Measurements from ENCODE around the gene LRP1. TPM values are rescaled to one million over a fixed set of nuclear protein-coding genes. Genes with fewer than 3 reads are reported as not detected.

LRP1 gene
- total and polyA plus RNA-seq, 8 donors = 12.2 to 89.4 (median 24.1) TPM

- Histone ChIP-seq H3K27me3 (peaks cover 0 to 4% (median 0%) of the 10 kb centered on the region in 4 donors), H3K27ac (no peak overlapping the region), H3K4me1 (peaks cover 0 to 24% (median 0%) of the 10 kb centered on the region in 3 donors), H3K36me3 (peaks cover 3 to 20% (median 7%) of the 10 kb centered on the region in 3 donors), H3K4me3 (no peak overlapping the region), H3K9me3 (no peaks in the 10 kb centered on the region)
- ATAC-seq (no peak), DNase-seq (peak in 3 of 6 donors; percentile 23 to 55 (median 53)), FAIRE-seq (no peak)
- WGBS, 2 donors = 52 to 55% methylated on average over 8 to 9 of the region's 9 CpGs
- intact Hi-C loops (cut with DNase I) = no loop called here
- no peak for TF ChIP-seq CTCF (IDR thresholded peaks at IDR 0.05)
Observed at GRCh38 chr12:57236925-57237595, 108.8 kb downstream of the LRP1 start.

GRCh38 chr12:57237596-57237931 is 109.3 kb downstream of the LRP1 start:
- ATAC-seq (no peak), FAIRE-seq (no peak), DNase-seq (peak in 1 of 6 donors; percentile 49)
- intact Hi-C loops (cut with DNase I) = no loop called here
- Histone ChIP-seq H3K4me1 (peaks cover 0 to 27% (median 0%) of the 10 kb centered on the region in 3 donors), H3K36me3 (peaks cover 3 to 15% (median 7%) of the 10 kb centered on the region in 3 donors), H3K4me3 (peak overlapping the region in 1 of 4 donors; percentile 45), H3K9me3 (no peaks in the 10 kb centered on the region), H3K27me3 (peaks cover 0 to 4% (median 0%) of the 10 kb centered on the region in 4 donors), H3K27ac (no peak overlapping the region)
- 42 to 45% methylated on average over 5 of the region's 5 CpGs for WGBS, 2 donors
- no peak for TF ChIP-seq CTCF (IDR thresholded peaks at IDR 0.05)

DNA sequence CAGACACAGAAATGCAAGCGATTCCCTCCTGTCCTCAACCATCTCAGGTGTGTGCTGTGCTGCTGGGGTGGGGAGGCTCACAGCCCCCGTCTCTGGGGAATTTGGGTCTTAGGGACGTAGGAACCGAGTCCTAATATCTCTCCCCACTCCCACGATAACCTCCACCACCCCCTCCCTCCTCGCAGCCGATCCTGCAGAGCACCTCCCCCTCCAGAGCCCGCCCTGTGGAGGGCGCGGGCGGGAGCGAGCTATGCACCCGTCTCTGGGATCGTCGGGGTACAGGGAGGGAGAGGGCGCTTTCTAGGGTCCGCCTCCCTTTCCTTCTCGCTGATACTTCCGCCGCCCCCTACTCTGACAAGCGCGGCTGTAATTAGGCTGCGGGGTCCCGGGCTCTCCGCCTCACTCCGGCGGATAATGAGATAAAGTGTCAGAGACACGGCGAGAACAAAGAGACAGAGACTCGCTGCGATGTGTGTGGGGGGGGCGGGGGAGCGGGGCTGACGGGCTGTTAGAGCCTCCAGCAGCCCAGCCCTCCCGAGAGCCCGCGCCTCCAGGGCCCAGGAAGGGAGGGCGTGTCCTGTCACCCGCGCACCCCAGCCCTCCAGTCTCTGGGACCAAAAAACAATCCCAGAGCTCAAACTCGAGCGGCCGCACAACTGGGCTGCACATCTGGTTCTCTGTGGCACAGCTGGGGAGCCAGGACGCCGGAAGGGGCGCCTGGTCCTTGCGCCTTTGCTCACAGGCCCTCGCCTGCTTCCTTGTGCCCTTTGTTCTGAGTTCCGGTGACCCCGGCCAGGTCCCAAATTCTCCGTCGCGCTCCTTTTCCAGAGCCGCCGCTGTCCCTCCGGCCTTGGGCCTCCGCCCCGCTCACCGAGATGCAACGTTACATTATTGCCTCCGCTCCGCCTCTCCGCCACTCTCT is 109.9 kb downstream of the LRP1 start:
- no peak overlapping the region for H3K27ac ChIP-seq
- H3K4me3 ChIP-seq = peak overlapping the region; percentile 25 to 59 (median 39)
- peaks cover 0 to 10% (median 7%) of the 10 kb centered on the region in 3 donors for H3K36me3 ChIP-seq
- no peak for TF ChIP-seq CTCF (IDR thresholded peaks at IDR 0.05)
- DNase-seq (peak in 3 of 6 donors; percentile 51 to 67 (median 61)), FAIRE-seq (no peak), ATAC-seq (peak in 3 of 4 donors; percentile 1 to 5 (median 2))
- no peaks in the 10 kb centered on the region for H3K9me3 ChIP-seq
- 9% methylated on average over 55 to 63 of the region's 63 CpGs for WGBS, 2 donors
- peaks cover 0 to 30% (median 1%) of the 10 kb centered on the region in 3 donors for H3K4me1 ChIP-seq
- intact Hi-C loops (cut with DNase I) = no loop called here
- H3K27me3 ChIP-seq = peaks cover 0 to 4% (median 0%) of the 10 kb centered on the region in 4 donors

- 2 to 3% methylated on average over 42 to 47 of the region's 47 CpGs for WGBS, 2 donors
- ATAC-seq = peak; percentile 70 to 88 (median 83)
- H3K27ac ChIP-seq = no peak overlapping the region
- peak; percentile 100 for TF ChIP-seq CTCF (IDR thresholded peaks at IDR 0.05)
- H3K36me3 ChIP-seq = peaks cover 0 to 2% (median under 1%) of the 10 kb centered on the region in 3 donors
- peaks cover 0 to 4% (median 0%) of the 10 kb centered on the region in 4 donors for H3K27me3 ChIP-seq
- H3K4me1 ChIP-seq = peaks cover 0 to 34% (median 3%) of the 10 kb centered on the region in 3 donors
- peak; percentile 75 to 96 (median 90) for DNase-seq
- H3K9me3 ChIP-seq = no peaks in the 10 kb centered on the region
- H3K4me3 ChIP-seq = peak overlapping the region; percentile 25 to 59 (median 39)
- FAIRE-seq = no peak
- intact Hi-C loops (cut with DNase I) = no loop called here
Observed at GRCh38 chr12:57238854-57239554, 110.7 kb downstream of the LRP1 start.

Measured in pancreas (tissue), 10 donors.